Measurements from ENCODE around the gene ITGA1.

DNA sequence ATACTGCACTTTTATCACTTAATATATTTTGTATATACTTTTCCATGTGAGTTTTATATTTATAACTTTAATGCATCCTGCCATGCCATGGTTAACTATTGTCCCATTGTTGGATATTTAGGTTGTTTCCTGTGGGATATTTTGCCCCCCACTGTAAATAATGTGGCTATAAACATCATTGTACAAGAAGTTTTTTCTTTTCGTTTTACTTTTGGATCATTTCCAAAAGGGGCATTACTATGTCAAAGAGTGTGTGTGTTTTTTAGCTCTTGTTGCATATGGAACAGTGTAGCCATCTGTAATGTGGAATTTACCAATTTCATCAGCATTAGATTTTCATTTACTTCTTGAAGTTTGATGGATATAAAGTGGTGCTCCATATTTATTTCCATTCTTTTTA is 214.8 kb downstream of the ITGA1 start:
- no peak for TF ChIP-seq CTCF (conservative IDR thresholded peaks at IDR 0.05)
- TF ChIP-seq ZFX (IDR thresholded peaks at IDR 0.05): no peak
